ENCODE measurements around the gene VDR.

- TF ChIP-seq CTCF (IDR thresholded peaks at IDR 0.05): no peak
- TF ChIP-seq POLR2A (IDR thresholded peaks at IDR 0.05): no peak
Observed at GRCh38 chr12:47791874-47792273, 112.9 kb downstream of the VDR start.
